SIG-M5 treated with dmso at 0.1 percent for 504 hours (cell line): ENCODE measurements around the gene ST6GAL1.
"Not testable (repeated sequence)": the region's sequence is repeated elsewhere in the genome, so short reads cannot be mapped to it uniquely, and the experiment has no call there.

ENCODE experiments used
- DNase-seq: peaks from one replicate; lab custom pipeline; 2025; ENCODE audit not compliant: unreplicated experiment; lab: John Stamatoyannopoulos, UW

The ST6GAL1 gene

GRCh38 chr3:187017511-187018230 lies 87.3 kb downstream of the ST6GAL1 start:
- no peak for DNase-seq

- DNase-seq = no peak
Observed at GRCh38 chr3:187019542-187020072, 89.3 kb downstream of the ST6GAL1 start.

GRCh38 chr3:187020376-187020775 lies 90.0 kb downstream of the ST6GAL1 start:
- no peak for DNase-seq

GRCh38 chr3:187021748-187022402 lies 91.5 kb downstream of the ST6GAL1 start:
- DNase-seq = no peak

- DNase-seq = no peak
Observed at GRCh38 chr3:187022403-187023029, 92.2 kb downstream of the ST6GAL1 start.

GRCh38 chr3:187023340-187023739 lies 93.0 kb downstream of the ST6GAL1 start:
- not testable (repeated sequence) for DNase-seq

GRCh38 chr3:187024536-187025226 lies 94.4 kb downstream of the ST6GAL1 start:
- DNase-seq = no peak

- no peak for DNase-seq
Observed at GRCh38 chr3:187025254-187025655, 94.9 kb downstream of the ST6GAL1 start.

GRCh38 chr3:187025656-187026316 lies 95.5 kb downstream of the ST6GAL1 start:
- no peak for DNase-seq

- DNase-seq = no peak
Observed at GRCh38 chr3:187026317-187026670, 96.0 kb downstream of the ST6GAL1 start.

GRCh38 chr3:187027531-187028278 lies 97.4 kb downstream of the ST6GAL1 start:
- no peak for DNase-seq

GRCh38 chr3:187031934-187032333 lies 101.6 kb downstream of the ST6GAL1 start:
- DNase-seq = no peak

GRCh38 chr3:187036394-187036793 lies 106.1 kb downstream of the ST6GAL1 start:
- DNase-seq = no peak

GRCh38 chr3:187039100-187039722 lies 108.9 kb downstream of the ST6GAL1 start:
- no peak for DNase-seq

GRCh38 chr3:187039723-187040414 lies 109.5 kb downstream of the ST6GAL1 start:
- DNase-seq = no peak

GRCh38 chr3:187040516-187041361 lies 110.4 kb downstream of the ST6GAL1 start:
- DNase-seq = no peak

GRCh38 chr3:187041362-187042307 lies 111.3 kb downstream of the ST6GAL1 start:
- peak; percentile 52 for DNase-seq
